Gastroesophageal sphincter (tissue), 3 donors: ENCODE data around the gene IQSEC1.

ENCODE experiments used
- POLR2A ChIP-seq, 2 donors: fragments of 450-650 bp; IDR thresholded peaks; one replicate each; pipeline ENCODE4 v1.6.1; 2017; ENCODE audit warnings: antibody characterized with exemption in 2 of 2, mild to moderate bottlenecking in 2 of 2, moderate library complexity in 1 of 2
- TF ChIP-seq, protein P1 (sequence below), 4 experiments: fragments of 200-600 bp in 2 of 4; fragments of 450-650 bp in 2 of 4; sonication (generic) in 1 of 4; IDR thresholded peaks; one replicate each; pipeline ENCODE4 v1.5.1; 2017 to 2019; ENCODE audit warnings: antibody characterized with exemption in 4 of 4, mild to moderate bottlenecking in 2 of 4, moderate library complexity in 2 of 4

GRCh38 chr3:13068269-13069010 is 4.8 kb downstream of the IQSEC1 start:
- TF ChIP-seq, protein P1, sequence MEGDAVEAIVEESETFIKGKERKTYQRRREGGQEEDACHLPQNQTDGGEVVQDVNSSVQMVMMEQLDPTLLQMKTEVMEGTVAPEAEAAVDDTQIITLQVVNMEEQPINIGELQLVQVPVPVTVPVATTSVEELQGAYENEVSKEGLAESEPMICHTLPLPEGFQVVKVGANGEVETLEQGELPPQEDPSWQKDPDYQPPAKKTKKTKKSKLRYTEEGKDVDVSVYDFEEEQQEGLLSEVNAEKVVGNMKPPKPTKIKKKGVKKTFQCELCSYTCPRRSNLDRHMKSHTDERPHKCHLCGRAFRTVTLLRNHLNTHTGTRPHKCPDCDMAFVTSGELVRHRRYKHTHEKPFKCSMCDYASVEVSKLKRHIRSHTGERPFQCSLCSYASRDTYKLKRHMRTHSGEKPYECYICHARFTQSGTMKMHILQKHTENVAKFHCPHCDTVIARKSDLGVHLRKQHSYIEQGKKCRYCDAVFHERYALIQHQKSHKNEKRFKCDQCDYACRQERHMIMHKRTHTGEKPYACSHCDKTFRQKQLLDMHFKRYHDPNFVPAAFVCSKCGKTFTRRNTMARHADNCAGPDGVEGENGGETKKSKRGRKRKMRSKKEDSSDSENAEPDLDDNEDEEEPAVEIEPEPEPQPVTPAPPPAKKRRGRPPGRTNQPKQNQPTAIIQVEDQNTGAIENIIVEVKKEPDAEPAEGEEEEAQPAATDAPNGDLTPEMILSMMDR (IDR thresholded peaks at IDR 0.05): no peak
- TF ChIP-seq POLR2A (IDR thresholded peaks at IDR 0.05): no peak
